Fibroblast of peridontal ligament (primary cell): ENCODE measurements around the gene EHD1.
A peak's percentile ranks its signal among the peaks of the same experiment; 100 is the strongest.
"Not testable (repeated sequence)": the region's sequence is repeated elsewhere in the genome, so short reads cannot be mapped to it uniquely, and the experiment has no call there.

Experiments
- DNase-seq: peaks from one replicate; pipeline ENCODE4 v3.0.0-alpha.2; 2010; ENCODE audit errors: extremely low read depth

The EHD1 gene

GRCh38 chr11:64856382-64857227 lies 21.8 kb downstream of the EHD1 start:
- DNase-seq = no peak

GRCh38 chr11:64855596-64856304 lies 22.7 kb downstream of the EHD1 start:
- DNase-seq = no peak

- DNase-seq = peak; percentile 88
These were observed 23.6 kb downstream of the EHD1 start for GRCh38 chr11:64854534-64855502.

DNA sequence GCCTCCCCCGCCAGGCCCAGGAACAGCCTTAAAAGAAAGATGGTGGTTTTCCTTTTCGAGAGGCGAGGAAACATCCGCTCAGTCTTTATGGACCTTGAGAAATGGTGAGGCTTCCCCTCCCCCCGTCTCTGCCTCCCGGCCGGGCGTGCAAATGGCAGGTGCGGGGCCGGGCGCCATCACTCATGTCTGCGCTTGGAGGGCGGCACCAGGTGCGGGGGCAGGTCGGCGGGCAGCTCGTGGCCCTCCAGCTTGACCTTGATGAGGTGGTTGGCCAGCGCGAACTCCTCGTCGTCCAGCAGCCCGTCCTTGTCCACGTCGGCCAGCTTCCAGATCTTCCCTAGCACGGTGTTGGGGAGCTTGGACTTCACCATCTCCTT lies 24.3 kb downstream of the EHD1 start:
- no peak for DNase-seq

GRCh38 chr11:64853709-64854108 lies 24.7 kb downstream of the EHD1 start:
- DNase-seq = no peak

DNA sequence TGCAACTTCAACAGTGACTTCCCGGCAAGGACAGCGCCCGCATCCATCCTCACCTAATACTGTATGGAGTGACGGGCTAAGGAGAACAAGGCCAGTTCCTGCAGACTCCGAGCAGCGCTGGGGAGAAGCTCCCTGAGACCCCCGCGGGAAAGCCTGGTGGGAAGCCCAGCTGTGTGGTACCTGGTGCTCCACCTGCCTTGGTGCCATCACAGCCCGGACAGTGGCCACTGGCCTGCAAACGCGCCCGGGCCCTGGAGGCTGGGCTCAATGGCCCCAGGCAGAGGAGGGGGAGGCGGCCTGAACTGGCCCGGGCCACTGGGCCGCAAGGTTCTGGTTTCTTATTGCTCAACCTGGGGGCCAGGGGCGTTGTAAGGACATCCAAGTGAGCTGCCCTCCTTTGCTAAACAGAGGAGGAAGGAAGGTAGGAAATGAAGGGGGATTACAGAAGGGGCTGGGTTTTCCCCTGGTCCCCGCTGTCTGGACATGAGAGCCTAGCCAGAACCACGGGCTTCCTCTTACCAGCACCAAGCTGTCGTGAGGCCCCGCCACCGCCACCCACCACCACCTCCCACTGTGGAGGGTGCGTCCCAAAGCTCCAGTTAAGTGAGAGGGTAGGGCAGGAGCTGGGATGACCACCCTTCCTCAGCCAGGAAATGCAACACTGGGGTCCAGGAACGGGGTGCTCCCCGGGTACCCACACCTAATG lies 25.5 kb downstream of the EHD1 start:
- DNase-seq = no peak

- no peak for DNase-seq
These were observed 26.5 kb downstream of the EHD1 start for GRCh38 chr11:64851831-64852351.

GRCh38 chr11:64850979-64851567 lies 27.3 kb downstream of the EHD1 start:
- peak; percentile 36 for DNase-seq

GRCh38 chr11:64849598-64850356 lies 28.6 kb downstream of the EHD1 start:
- DNase-seq = peak; percentile 43

DNA sequence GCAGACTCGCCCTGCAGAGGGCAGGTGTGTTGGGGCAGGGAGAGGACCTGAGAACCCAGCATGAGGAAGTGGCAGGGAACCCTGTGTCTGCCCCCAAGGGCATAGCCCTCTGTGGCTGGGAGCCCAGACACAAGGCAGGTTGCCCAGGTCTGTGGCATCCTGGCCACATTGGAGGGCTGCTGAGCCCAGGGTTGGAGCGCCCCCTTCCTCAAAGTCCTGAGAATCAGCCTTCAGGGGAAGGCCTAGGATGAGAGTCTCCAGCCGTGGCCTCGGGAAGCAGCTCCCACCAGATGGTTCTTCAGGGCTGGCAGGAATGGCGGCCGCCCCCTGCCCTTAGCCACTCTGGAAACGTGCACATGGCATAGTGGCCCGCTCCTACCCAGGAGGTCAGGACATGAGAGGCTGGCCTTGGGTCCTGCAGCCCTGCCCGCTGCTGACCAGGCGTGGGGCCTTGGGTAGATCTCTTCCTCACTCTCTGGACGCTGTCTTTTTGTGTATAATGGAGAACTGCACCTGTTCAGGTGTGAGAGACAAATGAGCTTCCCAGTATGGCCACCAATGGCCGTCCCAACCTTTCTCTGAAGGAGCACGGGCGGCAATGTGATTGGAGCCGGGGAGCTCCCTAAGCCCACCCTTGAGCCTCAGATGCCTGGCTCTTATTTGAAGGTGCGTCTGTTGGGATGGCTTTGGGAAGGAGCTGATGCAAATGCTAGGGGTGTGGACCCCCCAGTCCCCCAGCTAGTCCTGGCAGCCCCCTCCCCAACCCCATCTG lies 29.4 kb downstream of the EHD1 start:
- no peak for DNase-seq

DNA sequence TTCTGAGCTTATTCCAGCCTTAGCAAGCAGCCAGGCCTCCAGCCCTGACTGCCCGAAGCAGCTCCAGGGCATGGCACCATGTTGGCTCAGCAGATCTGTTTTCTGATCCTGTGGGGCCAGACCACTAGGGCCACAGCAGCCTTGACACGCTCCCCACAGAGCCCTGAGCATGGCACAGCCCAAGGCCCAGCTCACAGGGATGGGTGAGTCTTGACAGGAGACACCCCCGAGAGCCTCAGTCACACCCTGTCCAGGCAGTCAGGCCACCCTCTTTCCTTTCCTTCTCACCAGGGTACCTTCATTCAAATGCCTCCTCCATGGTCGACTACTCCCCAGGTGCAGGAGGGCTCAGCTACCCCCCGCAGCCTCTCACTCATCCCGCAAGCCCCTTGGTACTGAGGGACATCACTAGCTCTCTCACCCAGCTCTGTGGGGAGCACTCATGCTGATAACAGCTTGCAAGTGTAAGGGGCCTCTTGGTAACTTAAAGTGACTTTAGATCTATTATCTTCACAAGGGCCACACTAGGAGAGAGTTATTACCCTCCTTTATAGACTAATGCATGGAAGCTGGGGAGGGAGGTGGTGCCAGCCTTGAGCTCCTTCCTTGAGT lies 30.1 kb downstream of the EHD1 start:
- no peak for DNase-seq

GRCh38 chr11:64846998-64847666 lies 31.3 kb downstream of the EHD1 start:
- peak; percentile 86 for DNase-seq

- not testable (repeated sequence) for DNase-seq
These were observed 32.7 kb downstream of the EHD1 start for GRCh38 chr11:64845776-64846129.

GRCh38 chr11:64845129-64845775 lies 33.2 kb downstream of the EHD1 start:
- DNase-seq = no peak

DNA sequence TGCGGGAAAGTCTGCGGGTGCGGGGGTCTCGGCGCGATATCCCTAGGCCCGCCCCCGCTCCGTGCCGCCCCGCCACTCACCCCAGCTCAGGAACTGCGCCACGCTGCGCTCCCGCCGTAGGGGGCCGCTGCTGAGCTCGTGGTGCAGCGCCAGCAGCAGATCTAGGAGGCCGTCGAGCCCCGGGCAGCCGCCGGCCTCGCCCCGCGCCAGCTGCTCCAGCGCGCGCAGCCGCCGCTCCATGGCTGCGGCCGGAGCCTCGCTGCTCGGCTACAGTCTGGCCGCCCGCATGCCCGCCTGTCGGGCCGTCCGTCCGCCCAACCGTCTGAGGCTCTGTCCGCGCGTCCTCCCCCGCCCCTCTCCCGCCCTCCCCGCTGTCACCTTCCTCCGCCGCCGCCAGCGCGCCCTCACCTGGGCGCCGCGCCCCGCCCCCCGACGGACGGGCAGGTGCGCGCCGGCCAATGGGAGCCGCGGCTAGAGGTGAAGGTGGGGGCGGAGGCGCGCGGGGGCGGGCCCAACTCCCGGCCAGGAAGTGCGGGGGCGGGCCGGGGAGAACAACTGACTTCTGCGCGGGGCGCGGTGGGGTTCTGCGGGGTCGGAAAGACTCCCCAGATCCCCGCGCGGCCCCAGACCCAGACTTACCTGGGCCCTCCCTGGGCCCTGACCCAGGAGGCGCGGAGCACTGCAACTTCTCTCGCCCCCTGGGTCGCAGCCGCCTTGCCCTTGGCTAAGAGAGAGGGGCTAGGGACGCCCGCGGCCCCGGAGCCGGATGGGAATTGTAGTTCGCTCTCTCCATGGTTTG lies 33.9 kb downstream of the EHD1 start, which contains the start of gene CDC42BPG:
Gene CDC42BPG, minus strand, starts transcription at position 324 of the 799 bp plus-strand sequence. Its CDS starts 84 bp downstream, at position 240.
- DNase-seq = peak; percentile 36

DNA sequence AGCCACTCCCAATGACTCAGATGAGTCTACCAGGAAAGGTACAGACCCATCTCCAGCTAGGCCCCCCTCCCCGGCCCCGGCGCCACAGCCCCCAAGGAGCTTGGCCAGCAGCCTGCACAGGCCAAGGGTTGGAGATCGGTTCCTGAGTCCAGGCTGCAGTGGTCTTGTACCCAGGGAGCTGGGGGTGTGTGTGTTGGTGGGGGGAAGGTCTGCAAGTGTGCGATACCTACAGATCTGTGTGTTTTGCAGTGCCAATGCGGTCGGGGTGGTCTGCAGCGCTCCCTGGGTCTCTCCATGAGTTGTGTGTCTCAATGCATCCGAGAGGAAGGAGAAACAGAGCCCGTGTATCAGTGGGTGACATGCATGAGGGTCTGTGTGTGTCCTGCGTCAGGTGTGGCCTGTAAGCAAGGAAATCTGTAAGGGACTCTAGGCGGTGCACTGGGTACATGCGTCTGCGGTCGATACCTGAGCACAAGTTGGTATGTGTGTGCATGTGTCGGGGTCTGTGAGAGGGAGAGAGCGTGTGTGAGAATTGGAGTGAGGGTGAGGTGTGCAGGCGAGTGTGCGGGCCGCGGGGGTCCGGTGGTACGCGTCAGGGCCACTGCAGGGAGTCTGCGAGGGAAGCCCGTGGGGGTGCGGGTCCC lies 34.6 kb downstream of the EHD1 start:
- DNase-seq = no peak
